Choroid plexus epithelial cell (primary cell): ENCODE data around the gene GJD4.

Experiments used
- DNase-seq: peaks from one replicate; pipeline ENCODE4 v3.0.0-alpha.2; 2010; ENCODE audit warnings: low read depth
- H3K4me3 ChIP-seq: 2 replicates; pipeline ENCODE4 v1.5.1; 2011; ENCODE audit warnings: low read depth, mild to moderate bottlenecking, control low read depth, low read length, moderate library complexity
- CTCF ChIP-seq: conservative IDR thresholded peaks from 2 replicates; pipeline ENCODE4 v1.5.1; 2011; ENCODE audit warnings: low read depth, mild to moderate bottlenecking, control low read depth, inconsistent platforms, low read length, moderate library complexity

GJD4 gene

GRCh38 chr10:35613597-35614226 is 8.6 kb downstream of the GJD4 start:
- no peak overlapping the region for H3K4me3 ChIP-seq
- DNase-seq = peak; percentile 76
- TF ChIP-seq CTCF = peak; percentile 76

GRCh38 chr10:35614312-35614711 is 9.2 kb downstream of the GJD4 start:
- TF ChIP-seq CTCF = no peak
- H3K4me3 ChIP-seq = no peak overlapping the region
- no peak for DNase-seq

GRCh38 chr10:35626971-35627507 is 21.9 kb downstream of the GJD4 start:
- H3K4me3 ChIP-seq = no peak overlapping the region
- TF ChIP-seq CTCF = no peak
- DNase-seq = peak; percentile 24

GRCh38 chr10:35631404-35631803 is 26.3 kb downstream of the GJD4 start:
- DNase-seq = no peak
- no peak for TF ChIP-seq CTCF
- H3K4me3 ChIP-seq = no peak overlapping the region

DNA sequence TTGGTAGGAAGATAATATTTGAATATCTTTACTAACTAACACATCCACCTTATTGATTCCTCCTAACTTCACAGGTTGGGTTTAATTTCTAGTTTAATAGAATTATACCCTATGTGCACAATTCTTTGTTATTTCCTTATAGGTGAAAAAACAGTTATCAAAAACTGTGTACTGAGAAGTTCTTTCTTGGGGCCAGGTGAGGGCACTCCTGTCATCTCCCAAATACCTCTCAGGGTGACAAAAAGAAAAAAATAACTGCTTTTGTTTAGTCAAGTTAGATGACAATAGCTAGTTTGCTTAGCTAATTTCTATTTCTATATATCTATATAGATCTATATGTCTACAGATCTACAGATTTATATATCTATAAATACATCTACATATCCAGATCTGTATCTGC is 26.9 kb downstream of the GJD4 start:
- no peak for TF ChIP-seq CTCF
- H3K4me3 ChIP-seq = no peak overlapping the region
- DNase-seq = no peak

DNA sequence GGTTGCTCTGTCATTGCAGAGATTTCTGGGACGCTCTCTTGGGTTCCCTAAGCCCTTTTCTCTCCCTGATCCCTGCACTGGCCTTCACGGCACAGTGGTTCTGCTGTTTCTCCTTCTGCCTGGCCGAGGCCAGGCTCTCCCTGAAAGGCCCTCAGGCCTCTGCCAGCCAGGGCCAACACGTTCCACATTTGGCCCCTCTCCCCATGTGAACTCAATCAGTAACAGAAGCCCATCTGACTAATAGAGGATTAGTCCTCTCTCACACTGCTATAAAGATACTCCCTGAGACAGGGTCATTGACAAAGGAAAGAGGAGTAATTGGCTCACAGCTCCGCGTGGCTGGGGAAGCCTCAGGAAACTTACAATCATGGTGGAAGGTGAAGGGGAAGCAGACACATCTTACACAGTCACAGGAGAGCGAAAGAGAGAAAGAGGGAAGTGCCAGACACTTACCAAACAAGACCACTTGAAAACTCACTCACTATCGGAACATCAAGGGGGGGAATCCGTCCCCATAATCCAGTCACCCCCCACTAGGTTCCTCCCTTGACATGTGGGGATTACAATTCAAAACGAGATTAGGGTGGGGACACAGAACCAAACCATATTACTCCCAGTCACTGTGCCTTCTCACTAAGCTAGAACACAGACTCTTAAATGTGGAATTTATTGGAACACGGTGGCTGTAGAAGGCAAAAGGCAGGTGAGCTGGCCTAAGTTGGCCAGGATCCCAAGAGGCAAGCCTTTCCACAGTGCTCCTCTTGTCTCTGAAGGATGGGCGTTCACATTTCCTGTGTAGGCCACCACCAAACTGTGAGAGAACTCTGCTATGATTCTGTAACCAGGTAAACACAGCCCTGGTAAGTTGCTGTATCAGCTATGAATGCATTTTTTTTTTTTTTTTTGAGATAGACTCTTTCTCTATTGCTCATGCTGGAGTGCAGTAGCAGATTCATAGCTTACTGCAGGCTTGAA is 28.2 kb downstream of the GJD4 start:
- TF ChIP-seq CTCF = no peak
- no peak overlapping the region for H3K4me3 ChIP-seq
- DNase-seq = no peak
